CD1c-positive myeloid dendritic cell (primary cell): ENCODE results near the gene TRIO.

Experiments
- DNase-seq: peaks from one replicate; pipeline ENCODE4 v3.0.0-alpha.2; 2016; ENCODE audit errors: extremely low spot score

Gene TRIO

GRCh38 chr5:14505310-14506139, 362.4 kb downstream of the TRIO start:
- DNase-seq = no peak

GRCh38 chr5:14506140-14506538, 363.0 kb downstream of the TRIO start:
- no peak for DNase-seq

DNA sequence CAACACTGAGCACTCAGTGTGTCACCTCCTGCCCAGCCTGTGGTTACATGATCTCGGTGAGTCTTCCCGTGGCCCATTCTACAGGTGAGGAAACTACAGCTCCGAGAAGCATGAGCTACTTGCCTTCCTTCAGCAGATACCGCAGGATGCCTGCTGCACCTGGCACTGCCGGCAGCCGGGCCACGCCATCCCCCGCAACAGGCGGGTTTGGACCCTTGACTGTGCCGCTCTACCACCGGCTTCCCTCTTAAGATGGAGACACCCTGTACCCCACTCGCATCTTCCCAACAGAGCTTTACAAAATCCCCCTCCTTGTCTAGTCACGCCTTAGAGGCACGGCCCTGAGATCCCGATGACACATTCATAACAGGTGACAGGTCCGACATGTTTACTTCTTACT, 363.5 kb downstream of the TRIO start:
- DNase-seq = no peak

- no peak for DNase-seq
Observed at GRCh38 chr5:14507156-14507941, 364.2 kb downstream of the TRIO start.

DNA sequence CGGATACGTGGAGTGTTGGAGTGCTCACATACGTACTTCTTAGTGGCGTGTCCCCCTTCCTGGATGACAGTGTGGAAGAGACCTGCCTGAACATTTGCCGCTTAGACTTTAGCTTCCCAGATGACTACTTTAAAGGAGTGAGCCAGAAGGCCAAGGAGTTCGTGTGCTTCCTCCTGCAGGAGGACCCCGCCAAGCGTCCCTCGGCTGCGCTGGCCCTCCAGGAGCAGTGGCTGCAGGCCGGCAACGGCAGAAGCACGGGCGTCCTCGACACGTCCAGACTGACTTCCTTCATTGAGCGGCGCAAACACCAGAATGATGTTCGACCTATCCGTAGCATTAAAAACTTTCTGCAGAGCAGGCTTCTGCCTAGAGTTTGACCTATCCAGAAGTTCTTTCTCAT, 364.9 kb downstream of the TRIO start:
- no peak for DNase-seq

- DNase-seq = no peak
Observed at GRCh38 chr5:14509556-14509955, 366.4 kb downstream of the TRIO start.

- DNase-seq = no peak
Observed at GRCh38 chr5:14510156-14510734, 367.1 kb downstream of the TRIO start.

GRCh38 chr5:14510880-14511279, 367.7 kb downstream of the TRIO start:
- no peak for DNase-seq

DNA sequence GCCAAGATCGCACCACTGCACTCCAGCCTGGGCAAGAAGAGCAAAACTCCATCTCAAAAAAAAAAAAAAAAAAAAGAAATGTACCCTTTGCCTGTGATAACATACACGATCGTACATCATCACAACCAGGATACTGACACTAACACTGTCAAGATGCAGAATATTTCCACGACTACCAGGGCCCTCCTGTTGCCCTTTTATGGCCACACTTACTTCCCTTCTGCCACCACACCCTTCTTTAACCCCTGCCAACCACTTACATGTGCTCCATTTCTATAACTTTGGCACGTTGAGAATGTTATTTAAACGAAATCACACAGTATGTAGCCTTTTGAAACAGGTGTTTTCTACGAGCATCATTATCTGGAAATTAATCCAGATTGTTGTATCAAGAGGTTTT, 369.4 kb downstream of the TRIO start:
- no peak for DNase-seq

DNA sequence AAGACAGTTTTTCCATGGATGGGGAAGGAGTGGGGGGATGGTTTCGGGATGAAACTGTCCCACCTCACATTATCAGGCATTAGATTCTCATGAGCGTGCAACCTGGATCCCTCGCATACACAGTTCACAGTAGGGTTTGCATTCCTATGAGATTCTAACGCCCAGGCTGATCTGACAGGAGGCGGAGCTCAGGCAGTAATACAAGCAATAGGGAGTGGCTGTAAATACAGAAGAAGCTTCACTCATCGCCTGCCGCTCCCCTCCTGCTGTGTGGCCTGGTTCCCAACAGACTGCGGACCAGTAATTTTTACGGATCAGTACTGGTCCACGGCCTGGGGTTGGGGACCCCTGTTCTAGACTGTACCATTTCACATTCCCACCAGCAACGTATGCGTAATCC, 370.1 kb downstream of the TRIO start:
- no peak for DNase-seq

- no peak for DNase-seq
Observed at GRCh38 chr5:14516901-14517300, 373.8 kb downstream of the TRIO start.

DNA sequence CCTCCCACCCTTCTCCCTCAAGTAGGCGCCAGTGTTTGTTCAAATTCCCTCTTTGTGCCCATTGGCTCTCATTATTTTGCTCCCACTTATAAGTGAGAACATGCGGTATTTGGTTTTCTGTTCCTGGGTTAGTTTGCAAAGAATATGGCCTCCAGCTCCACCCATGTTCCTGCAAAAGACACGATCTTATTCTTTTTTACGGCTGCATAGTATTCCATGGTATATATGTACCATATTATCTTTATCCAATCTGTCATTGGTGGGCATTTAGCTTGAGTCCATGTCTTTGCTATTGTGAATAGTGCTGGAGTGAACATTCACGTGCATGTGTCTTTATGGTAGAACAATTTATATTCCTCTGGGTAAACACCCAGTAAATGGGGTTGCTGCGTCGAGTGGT, 375.5 kb downstream of the TRIO start:
- DNase-seq = no peak

- no peak for DNase-seq
Observed at GRCh38 chr5:14521748-14522147, 378.6 kb downstream of the TRIO start.

DNA sequence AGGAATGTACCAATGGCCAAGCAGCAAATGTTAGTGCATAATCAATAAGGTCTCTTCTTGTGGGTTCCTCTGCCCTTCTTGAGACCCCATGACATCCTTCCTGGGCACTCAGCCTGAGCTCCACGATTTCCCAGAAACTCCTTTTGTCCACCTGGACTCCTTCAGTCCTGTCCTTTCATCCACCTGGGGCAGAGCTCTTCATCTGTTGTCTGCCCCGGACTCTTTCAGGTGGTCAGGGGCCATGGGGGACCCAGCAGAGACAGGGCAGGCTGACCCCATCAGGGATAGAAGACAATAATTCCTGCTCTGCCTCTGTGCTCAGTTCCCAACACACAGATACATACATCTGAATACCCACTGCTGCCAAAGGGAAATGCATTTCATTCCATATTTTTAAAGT, 379.6 kb downstream of the TRIO start:
- DNase-seq = no peak

GRCh38 chr5:14523243-14524034, 380.3 kb downstream of the TRIO start:
- no peak for DNase-seq

DNA sequence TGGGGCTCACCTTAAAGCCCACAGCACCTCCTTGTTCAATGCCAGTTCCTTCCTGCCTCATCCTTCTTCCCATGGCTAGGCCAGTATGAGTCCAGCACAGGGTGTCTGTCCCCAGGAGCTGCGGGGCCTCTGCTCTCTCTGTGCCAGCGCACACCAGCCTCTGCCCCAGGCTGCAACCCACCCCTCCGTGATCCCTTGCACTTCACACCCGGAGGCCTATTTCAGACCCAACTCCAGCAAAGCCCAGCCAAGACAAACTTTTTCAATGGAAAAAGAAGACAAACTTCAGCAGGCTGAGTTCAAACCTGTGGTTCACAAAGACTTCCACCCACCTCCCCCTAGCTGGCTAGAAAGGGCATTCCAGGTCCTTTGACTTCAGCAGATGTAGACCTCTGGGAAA, 382.3 kb downstream of the TRIO start:
- no peak for DNase-seq

DNA sequence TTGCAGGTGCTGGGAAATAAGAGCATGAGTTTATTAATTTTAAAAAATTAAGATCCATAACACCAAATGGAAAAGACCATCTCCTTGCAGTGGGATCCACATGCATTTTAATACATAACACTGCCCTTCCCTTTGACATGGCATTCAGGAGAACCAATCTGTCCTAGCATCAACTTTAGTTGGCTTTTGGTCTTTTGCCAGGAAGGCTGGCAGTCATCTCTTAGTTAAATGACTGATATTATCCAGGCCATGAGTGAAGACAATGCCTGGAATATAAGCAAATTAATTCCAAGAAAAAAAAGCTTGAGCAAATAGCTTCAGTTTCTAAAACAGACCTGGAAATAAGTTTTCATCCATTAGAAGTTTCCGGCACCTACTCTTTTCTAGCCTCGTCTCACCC, 383.4 kb downstream of the TRIO start:
- no peak for DNase-seq

- DNase-seq = no peak
Observed at GRCh38 chr5:14528115-14528514, 385.0 kb downstream of the TRIO start.

GRCh38 chr5:14528926-14529325, 385.8 kb downstream of the TRIO start:
- no peak for DNase-seq

GRCh38 chr5:14531668-14532067, 388.5 kb downstream of the TRIO start:
- no peak for DNase-seq

- DNase-seq = no peak
Observed at GRCh38 chr5:14532180-14532579, 389.0 kb downstream of the TRIO start.

DNA sequence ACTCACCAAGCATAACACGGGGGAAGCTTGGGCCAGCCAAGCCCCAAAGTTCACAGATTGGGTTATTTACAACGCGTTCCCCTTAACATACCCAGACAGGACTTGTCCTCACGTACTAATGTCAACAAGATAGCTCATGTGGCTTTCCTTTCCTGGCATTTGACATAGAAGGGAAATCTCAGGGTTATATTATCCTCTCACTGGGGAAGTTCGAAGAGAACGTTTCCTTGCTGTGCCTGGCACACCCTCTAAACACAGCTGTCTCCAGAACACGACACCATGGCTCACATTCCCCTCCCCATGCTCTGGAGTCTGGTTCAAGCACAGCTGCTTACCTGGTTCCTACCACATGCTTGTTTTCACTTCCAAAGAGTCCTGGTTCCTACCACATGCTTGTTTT, 391.6 kb downstream of the TRIO start:
- no peak for DNase-seq
